Body of pancreas (tissue), 4 donors: ENCODE measurements around the gene MRPL51.

Experiments used
- CTCF ChIP-seq, 7 experiments: fragments of 450-650 bp in 4 of 7; fragments of 200-600 bp in 3 of 7; sonication (generic) in 3 of 7; IDR thresholded peaks; one replicate each; pipeline ENCODE4 v1.5.1; 2016 to 2019; ENCODE audit warnings: antibody characterized with exemption in 7 of 7
- POLR2A ChIP-seq, 3 donors: fragments of 450-650 bp; IDR thresholded peaks; one replicate each; pipeline ENCODE4 v1.6.1; 2016; ENCODE audit warnings: antibody characterized with exemption in 3 of 3, mild to moderate bottlenecking in 2 of 3

GRCh38 chr12:6527711-6528110 lies 34.6 kb upstream of the MRPL51 start:
- TF ChIP-seq CTCF (IDR thresholded peaks at IDR 0.05) (no peak), POLR2A (IDR thresholded peaks at IDR 0.05) (no peak)
